Measurements from ENCODE around the gene TLR3. TPM values are rescaled to one million over a fixed set of nuclear protein-coding genes. Genes with fewer than 3 reads are reported as not detected.

The TLR3 gene
- total RNA-seq, 1 donor from 2014 or later = 1.9 TPM

DNA sequence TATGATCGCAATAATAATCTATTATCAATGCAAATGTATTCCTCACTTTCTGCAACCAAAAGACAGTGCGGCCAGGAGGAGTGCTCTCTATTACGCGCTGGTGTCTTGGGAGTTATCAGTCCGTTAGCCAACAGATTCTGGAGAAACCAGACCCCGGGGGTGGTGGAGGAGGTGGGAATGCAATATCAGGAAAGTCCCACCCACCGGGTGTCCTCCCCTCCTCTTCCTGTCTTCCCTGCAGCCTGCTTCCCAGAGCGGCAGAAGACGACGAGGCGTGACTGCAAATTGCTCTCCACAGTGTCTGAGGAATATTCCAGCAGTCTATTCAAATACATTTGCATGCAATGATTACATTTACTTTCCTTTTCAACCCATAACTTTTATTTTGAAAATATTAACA lies 17.9 kb upstream of the TLR3 start:
- Histone ChIP-seq H2AFZ (ENCODE audit: low read depth, low read length) (no peak overlapping the region), H3K36me3 (ENCODE audit: insufficient read depth, low read length) (no peaks in the 10 kb centered on the region), H3K4me2 (ENCODE audit: low read length) (no peak overlapping the region), H3K9me3 (ENCODE audit: insufficient read depth, low read depth, low read length) (no peaks in the 10 kb centered on the region), H3K27ac (ENCODE audit: low read depth, low read length) (no peak overlapping the region), H3K27me3 (ENCODE audit: insufficient read depth, low read length) (no peaks in the 10 kb centered on the region), H3K79me2 (ENCODE audit: insufficient read depth, low read length) (no peaks in the 10 kb centered on the region), H4K20me1 (ENCODE audit: insufficient read depth, low read length) (no peaks in the 10 kb centered on the region), H3K4me3 (ENCODE audit: insufficient read depth, low read depth, low read length) (no peak overlapping the region), H3K9ac (ENCODE audit: low read length) (no peak overlapping the region), H3K4me1 (ENCODE audit: insufficient read depth, low read length) (no peaks in the 10 kb centered on the region)
- Mint-ChIP-seq H3K27ac (ENCODE audit: unreplicated experiment) (no peak overlapping the region), H3K36me3 (ENCODE audit: low read depth, unreplicated experiment) (no peaks in the 10 kb centered on the region), H3K4me1 (ENCODE audit: low read depth, unreplicated experiment) (peaks cover 3% of the 10 kb centered on the region), H3K27me3 (ENCODE audit: low read depth, unreplicated experiment) (no peaks in the 10 kb centered on the region), H3K9me3 (ENCODE audit: unreplicated experiment) (no peaks in the 10 kb centered on the region), H3K4me3 (ENCODE audit: unreplicated experiment) (no peak overlapping the region)
- FAIRE-seq = no peak
- no peak for TF ChIP-seq EZH2 (IDR thresholded peaks at IDR 0.05; ENCODE audit: insufficient read depth, low read length)
- TF ChIP-seq CTCF (IDR thresholded peaks at IDR 0.05; ENCODE audit: insufficient read depth, low read depth, low read length) = no peak
- no peak for DNase-seq (ENCODE audit: low read depth)

- no peak overlapping the region for H3K4me3 ChIP-seq (ENCODE audit: insufficient read depth, low read depth, low read length)
- H3K27me3 Mint-ChIP-seq (ENCODE audit: low read depth, unreplicated experiment) = no peaks in the 10 kb centered on the region
Observed at GRCh38 chr4:186058253-186058979, 10.5 kb upstream of the TLR3 start.

More at GRCh38 chr4:186058253-186058979, 10.5 kb upstream of the TLR3 start:
- H4K20me1 ChIP-seq (ENCODE audit: insufficient read depth, low read length) = no peaks in the 10 kb centered on the region
- H3K27ac Mint-ChIP-seq (ENCODE audit: unreplicated experiment) = no peak overlapping the region
- H3K4me2 ChIP-seq (ENCODE audit: low read length) = no peak overlapping the region
- H2AFZ ChIP-seq (ENCODE audit: low read depth, low read length) = no peak overlapping the region
- no peaks in the 10 kb centered on the region for H3K27me3 ChIP-seq (ENCODE audit: insufficient read depth, low read length)
- H3K27ac ChIP-seq (ENCODE audit: low read depth, low read length) = no peak overlapping the region
- H3K4me3 Mint-ChIP-seq (ENCODE audit: unreplicated experiment) = no peak overlapping the region
- H3K36me3 ChIP-seq (ENCODE audit: insufficient read depth, low read length) = no peaks in the 10 kb centered on the region
- TF ChIP-seq EZH2 (IDR thresholded peaks at IDR 0.05; ENCODE audit: insufficient read depth, low read length) (no peak), CTCF (IDR thresholded peaks at IDR 0.05; ENCODE audit: insufficient read depth, low read depth, low read length) (no peak)
- H3K9me3 ChIP-seq (ENCODE audit: insufficient read depth, low read depth, low read length) = no peaks in the 10 kb centered on the region
- H3K9ac ChIP-seq (ENCODE audit: low read length) = no peak overlapping the region
- no peaks in the 10 kb centered on the region for H3K4me1 ChIP-seq (ENCODE audit: insufficient read depth, low read length)
- H3K4me1 Mint-ChIP-seq (ENCODE audit: low read depth, unreplicated experiment) = no peaks in the 10 kb centered on the region
- no peaks in the 10 kb centered on the region for H3K36me3 Mint-ChIP-seq (ENCODE audit: low read depth, unreplicated experiment)
- FAIRE-seq (no peak), DNase-seq (ENCODE audit: low read depth) (no peak)
- H3K9me3 Mint-ChIP-seq (ENCODE audit: unreplicated experiment) = peaks cover 2% of the 10 kb centered on the region
- H3K79me2 ChIP-seq (ENCODE audit: insufficient read depth, low read length) = no peaks in the 10 kb centered on the region
